ENCODE measurements around the gene JPH3.

GRCh38 chr16:87715658-87716057, 113.3 kb downstream of the JPH3 start:
- TF ChIP-seq CTCF (optimal IDR thresholded peaks at IDR 0.05 in 1 of 3, IDR thresholded peaks at IDR 0.05 in 1 of 3, conservative IDR thresholded peaks at IDR 0.05 in 1 of 3; ENCODE audit: extremely low read depth in 1 of 3, insufficient read depth in 2 of 3, low read length in 3 of 3) = no peak
- TF ChIP-seq EZH2 (IDR thresholded peaks at IDR 0.05; ENCODE audit: low read length) = no peak
